Activated T-helper 2 cell treated with anti-CD3 and anti-CD28 coated beads, Interferon-gamma antibody, Interleukin-2, Interleukin-4, amounts not matched to agents 10 μg/mL and 5 μg/mL and 100 μg/mL, durations not matched to agents 14 hours and 24 hours and 36 hours (primary cell): ENCODE data around the gene SDC4. TPM values are rescaled to one million over a fixed set of nuclear protein-coding genes. Genes with fewer than 3 reads are reported as not detected.

Experiments used
- DNase-seq: peaks from one replicate; pipeline ENCODE4 v3.0.0; 2021; ENCODE audit warnings: low spot score
- H3K27ac Mint-ChIP-seq: one replicate; pipeline ENCODE4 v1.8.0; 2021; ENCODE audit warnings: mixed read lengths
- H3K27me3 Mint-ChIP-seq: one replicate; pipeline ENCODE4 v1.8.0; 2021; ENCODE audit warnings: low read depth, mixed read lengths
- H3K36me3 Mint-ChIP-seq: one replicate; pipeline ENCODE4 v1.8.0; 2021; ENCODE audit warnings: low read depth, mixed read lengths
- H3K4me1 Mint-ChIP-seq: one replicate; pipeline ENCODE4 v1.8.0; 2021; ENCODE audit warnings: low read depth, mixed read lengths
- H3K4me3 Mint-ChIP-seq: one replicate; pipeline ENCODE4 v1.8.0; 2021; ENCODE audit warnings: low read depth, mild to moderate bottlenecking, moderate library complexity, mixed read lengths
- H3K9me3 Mint-ChIP-seq: one replicate; pipeline ENCODE4 v1.8.0; 2021; ENCODE audit warnings: mixed read lengths
- intact Hi-C: fragments of 100-400 bp; cut with micrococcal nuclease; formaldehyde crosslinking; loops from one replicate; pipeline ENCODE4 v1.15.1; 2023
- total RNA-seq: library from RNA; stranded (reverse); gene quantifications from 2 replicates; pipeline ENCODE4 v1.2.3, GENCODE V29; 2022

The SDC4 gene
- total RNA-seq, 1 donor from 2014 or later = 136 TPM

DNA sequence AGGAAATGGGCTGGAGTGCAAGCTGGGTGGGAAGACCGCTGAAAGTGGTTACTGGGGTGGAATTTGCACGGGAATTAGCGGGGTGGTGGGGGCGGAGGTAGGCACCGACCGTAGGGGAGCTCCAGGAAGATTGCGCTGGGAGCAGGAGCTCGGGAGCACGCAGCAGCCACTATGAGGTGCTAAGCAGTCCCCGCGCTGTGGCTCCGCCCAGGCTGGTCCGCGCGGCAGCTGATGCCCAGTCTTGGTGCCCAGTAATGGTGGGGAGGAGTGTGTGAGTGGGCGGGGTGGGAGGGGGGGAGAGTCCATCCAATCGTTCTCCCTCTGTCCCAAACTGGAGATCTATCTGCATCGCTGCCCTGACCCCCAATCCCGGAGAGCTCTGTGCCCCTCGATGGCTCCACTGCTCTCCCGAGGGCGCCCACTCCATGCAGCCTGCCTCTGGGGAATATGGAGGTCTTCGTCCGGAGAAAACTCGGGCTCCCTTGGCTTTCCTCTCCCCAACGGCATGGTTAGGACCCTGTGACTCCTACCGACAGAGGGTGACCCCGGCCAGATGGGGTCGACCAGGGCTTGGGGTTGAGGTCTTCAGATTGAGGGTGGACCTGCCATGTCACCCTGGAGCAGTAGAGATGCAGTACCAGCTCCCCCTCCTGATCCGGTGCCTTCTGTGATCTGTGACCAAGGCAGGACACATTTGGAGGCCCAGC lies 24.6 kb upstream of the SDC4 start:
- no peak overlapping the region for H3K27ac Mint-ChIP-seq
- H3K9me3 Mint-ChIP-seq = no peaks in the 10 kb centered on the region

DNA sequence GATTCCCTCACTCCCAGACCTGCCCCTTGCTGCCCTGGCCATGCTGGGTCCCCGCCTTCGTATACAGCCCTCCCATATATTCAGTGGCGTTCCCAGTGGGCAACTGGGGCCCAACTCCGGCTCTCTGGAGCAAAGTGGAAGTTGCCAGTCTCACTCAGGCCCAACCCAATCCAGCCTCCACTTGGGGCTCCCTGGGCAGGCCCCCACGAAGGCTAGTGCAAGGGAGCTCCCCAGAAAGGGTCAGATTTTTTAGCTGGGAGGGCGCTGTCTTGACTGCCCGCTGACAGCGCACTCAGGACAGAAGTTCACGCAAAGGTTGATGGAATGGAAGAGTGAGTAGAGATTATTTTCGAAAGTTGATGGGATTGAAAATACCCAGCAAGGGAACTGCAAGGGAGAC lies 24.0 kb upstream of the SDC4 start:
- no peaks in the 10 kb centered on the region for H3K27me3 Mint-ChIP-seq
- no peak for DNase-seq
- H3K36me3 Mint-ChIP-seq = peaks cover 19% of the 10 kb centered on the region

More for the DNA sequence above, 24.6 kb upstream of the SDC4 start:
- H3K4me1 Mint-ChIP-seq = peaks cover 26% of the 10 kb centered on the region
- no peak for DNase-seq
- peak overlapping the region; percentile 64 for H3K4me3 Mint-ChIP-seq
- intact Hi-C loops = loop anchor here (2.0 kb wide), 1 partner anchor 44 kb away; the partner anchor contains the start of gene PIGT
- H3K36me3 Mint-ChIP-seq = peaks cover 15% of the 10 kb centered on the region
- H3K27me3 Mint-ChIP-seq = no peaks in the 10 kb centered on the region

DNA sequence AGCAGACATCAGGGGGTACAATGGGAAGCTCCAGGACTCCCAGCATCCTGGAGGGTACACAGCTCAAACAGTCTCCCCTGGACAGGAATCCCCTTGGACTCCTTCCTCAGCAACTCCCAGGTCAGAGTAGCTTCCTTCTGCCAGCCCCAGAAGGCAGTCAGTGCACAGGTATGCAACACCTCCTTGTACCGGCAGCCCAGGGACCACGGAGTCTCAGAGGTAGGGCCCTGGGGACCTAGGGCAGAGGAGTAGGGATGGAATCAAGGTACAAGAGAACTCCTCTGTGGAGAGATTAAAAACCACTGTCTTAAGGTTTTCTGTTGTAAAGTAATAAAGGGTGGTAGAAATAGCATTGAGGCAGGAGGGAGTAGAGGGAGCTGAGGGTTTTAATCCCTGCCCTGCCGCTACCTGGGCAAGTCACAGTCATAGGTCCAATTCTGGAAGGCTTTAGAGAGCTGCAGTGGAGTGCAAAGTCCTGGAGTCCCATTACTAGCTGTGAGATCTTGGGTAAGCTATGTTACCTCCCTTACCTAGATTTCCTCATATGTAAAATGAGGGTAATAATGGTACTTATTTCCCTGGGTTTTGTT lies 22.4 kb upstream of the SDC4 start:
- H3K4me3 Mint-ChIP-seq = no peak overlapping the region
- no peak overlapping the region for H3K27ac Mint-ChIP-seq
- H3K27me3 Mint-ChIP-seq = no peaks in the 10 kb centered on the region
- intact Hi-C loops = no loop called here
- H3K36me3 Mint-ChIP-seq = peaks cover 31% of the 10 kb centered on the region
- peaks cover 27% of the 10 kb centered on the region for H3K4me1 Mint-ChIP-seq
- no peaks in the 10 kb centered on the region for H3K9me3 Mint-ChIP-seq
- no peak for DNase-seq

More for the DNA sequence above, 24.0 kb upstream of the SDC4 start:
- H3K9me3 Mint-ChIP-seq = no peaks in the 10 kb centered on the region
- intact Hi-C loops = loop anchor here (2.0 kb wide), 1 partner anchor 45 kb away; the partner anchor contains the start of gene PIGT
- no peak overlapping the region for H3K27ac Mint-ChIP-seq
- H3K4me3 Mint-ChIP-seq = peak overlapping the region; percentile 57
- peaks cover 27% of the 10 kb centered on the region for H3K4me1 Mint-ChIP-seq

DNA sequence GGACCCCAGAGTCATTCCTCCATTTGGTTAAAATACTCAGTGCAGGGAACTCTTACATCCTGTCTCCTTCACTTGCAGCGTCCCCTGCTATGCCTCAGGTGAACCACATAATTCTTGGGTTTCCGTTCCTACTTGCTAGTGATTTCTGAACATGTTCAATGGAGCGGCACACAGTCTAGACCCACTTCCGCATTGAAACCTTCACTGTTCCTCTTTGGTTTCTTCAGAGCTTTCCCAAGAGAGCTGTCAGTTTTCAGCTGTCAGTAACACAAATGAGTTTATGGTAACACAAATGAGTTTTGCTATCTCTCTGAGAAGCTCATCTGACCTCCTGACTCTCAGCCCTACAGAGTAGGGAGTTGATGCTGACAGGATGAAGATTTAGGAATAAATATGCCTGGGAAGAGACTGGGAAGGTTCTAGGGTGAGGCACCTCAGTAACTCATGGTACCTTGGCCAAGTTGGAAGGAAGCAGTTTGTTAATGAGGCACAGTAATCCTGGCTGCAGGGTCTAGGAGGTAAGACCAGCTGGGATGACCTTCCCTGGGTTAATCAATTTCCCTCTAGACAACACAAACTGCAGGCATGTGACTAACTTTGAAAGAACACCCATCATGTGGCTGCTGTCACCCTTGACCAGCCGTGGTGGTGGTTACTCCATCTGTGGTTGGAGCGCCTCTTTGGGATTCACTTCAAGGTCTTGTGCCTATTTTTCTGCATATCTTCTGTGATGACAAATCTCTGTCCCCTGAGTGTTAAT lies 20.2 kb upstream of the SDC4 start:
- Mint-ChIP-seq H3K36me3 (peaks cover 34% of the 10 kb centered on the region), H3K4me1 (peaks cover 26% of the 10 kb centered on the region), H3K9me3 (no peaks in the 10 kb centered on the region), H3K4me3 (no peak overlapping the region), H3K27ac (peak overlapping the region; percentile 2), H3K27me3 (no peaks in the 10 kb centered on the region)
- intact Hi-C loops = no loop called here
- no peak for DNase-seq

DNA sequence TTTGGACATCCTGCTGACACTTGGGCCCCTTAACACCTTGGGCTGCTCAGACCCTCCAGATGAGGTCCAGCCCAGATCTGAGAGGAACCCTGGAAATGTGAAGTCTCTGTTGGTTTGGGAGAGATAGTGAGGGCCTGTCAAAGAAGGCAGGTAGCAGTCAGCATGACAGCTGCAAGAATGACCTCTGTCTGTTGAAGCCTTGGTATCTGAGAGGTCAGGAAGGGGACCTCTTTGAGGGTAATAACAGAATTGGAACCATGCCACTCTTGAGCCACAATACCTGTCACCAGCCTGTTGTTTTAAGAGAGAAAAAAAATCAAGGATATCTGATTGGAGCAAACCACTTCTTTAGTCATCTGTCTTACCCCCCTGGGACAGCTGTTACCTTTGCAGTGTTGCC lies 18.9 kb upstream of the SDC4 start:
- intact Hi-C loops = no loop called here
- H3K27ac Mint-ChIP-seq = no peak overlapping the region
- H3K36me3 Mint-ChIP-seq = peaks cover 34% of the 10 kb centered on the region
- H3K9me3 Mint-ChIP-seq = no peaks in the 10 kb centered on the region
- H3K27me3 Mint-ChIP-seq = no peaks in the 10 kb centered on the region
- no peak overlapping the region for H3K4me3 Mint-ChIP-seq
- H3K4me1 Mint-ChIP-seq = peaks cover 22% of the 10 kb centered on the region
- DNase-seq = no peak

DNA sequence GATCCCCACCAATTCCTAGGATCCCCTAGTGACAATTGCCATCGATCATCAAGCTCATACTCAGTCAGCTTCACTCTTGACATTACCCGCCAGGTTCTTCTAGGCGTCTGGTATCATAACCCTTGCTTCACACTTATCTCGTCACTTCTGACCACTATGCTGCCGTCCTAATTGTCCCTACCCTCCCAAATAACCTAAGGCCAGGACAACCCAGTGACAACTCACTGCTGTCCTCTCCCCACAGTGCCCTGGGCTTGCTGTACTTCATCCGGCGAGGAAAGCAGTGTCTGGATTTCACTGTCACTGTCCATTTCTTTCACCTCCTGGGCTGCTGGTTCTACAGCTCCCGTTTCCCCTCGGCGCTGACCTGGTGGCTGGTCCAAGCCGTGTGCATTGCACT lies 18.4 kb upstream of the SDC4 start:
- Mint-ChIP-seq H3K27me3 (no peaks in the 10 kb centered on the region), H3K4me1 (peaks cover 25% of the 10 kb centered on the region), H3K36me3 (peaks cover 34% of the 10 kb centered on the region), H3K9me3 (no peaks in the 10 kb centered on the region), H3K27ac (no peak overlapping the region), H3K4me3 (no peak overlapping the region)
- intact Hi-C loops = no loop called here
- DNase-seq = no peak

DNA sequence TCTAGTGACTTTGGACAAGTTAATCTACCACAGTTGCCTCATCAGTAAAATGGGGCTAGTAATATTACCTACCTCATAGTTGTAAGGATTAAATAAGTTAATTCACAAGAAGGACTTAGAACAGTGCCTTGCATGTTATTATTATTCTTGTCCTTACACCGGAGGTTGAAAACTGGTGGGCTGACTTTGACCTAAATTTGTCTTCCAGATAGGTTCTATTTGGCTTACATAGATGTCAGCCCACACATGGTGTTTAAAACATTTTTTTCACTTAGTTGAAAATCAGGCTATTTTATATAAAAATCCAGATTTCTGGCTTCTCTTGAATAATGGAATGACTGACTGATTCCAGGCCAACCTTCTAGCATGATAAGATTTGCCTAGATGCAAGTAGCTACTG lies 18.0 kb upstream of the SDC4 start:
- no peak for DNase-seq
- no peaks in the 10 kb centered on the region for H3K9me3 Mint-ChIP-seq
- H3K27me3 Mint-ChIP-seq = no peaks in the 10 kb centered on the region
- H3K4me3 Mint-ChIP-seq = no peak overlapping the region
- peaks cover 34% of the 10 kb centered on the region for H3K36me3 Mint-ChIP-seq
- H3K4me1 Mint-ChIP-seq = peaks cover 25% of the 10 kb centered on the region
- intact Hi-C loops = no loop called here
- H3K27ac Mint-ChIP-seq = no peak overlapping the region

DNA sequence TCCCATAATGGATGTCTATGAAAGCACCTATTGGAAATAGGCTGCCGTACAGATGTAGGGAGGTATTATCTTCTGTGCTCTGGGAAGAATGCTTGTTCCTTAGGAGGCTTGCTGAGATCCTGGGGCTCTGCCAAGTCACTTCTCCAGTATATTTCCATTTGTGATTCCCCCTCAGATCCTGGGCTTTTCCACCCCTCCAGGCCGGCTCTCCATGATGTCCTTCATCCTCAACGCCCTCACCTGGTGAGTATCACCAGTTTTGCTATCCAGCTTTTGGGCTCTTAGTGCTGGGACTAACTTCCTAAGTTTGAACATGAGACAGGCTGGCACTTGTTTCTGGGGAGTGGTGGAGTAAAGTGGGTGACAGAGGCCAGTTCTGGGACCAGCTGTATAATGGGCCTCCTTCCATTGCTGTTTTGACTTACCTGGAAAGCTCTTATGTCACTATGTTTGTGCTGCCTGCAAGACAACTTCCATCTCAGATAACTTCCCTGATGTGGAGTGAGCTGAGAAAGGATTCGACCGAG lies 17.3 kb upstream of the SDC4 start:
- Mint-ChIP-seq H3K36me3 (peaks cover 34% of the 10 kb centered on the region), H3K4me3 (peak overlapping the region; percentile 10), H3K27ac (no peak overlapping the region), H3K27me3 (no peaks in the 10 kb centered on the region), H3K9me3 (no peaks in the 10 kb centered on the region), H3K4me1 (peaks cover 25% of the 10 kb centered on the region)
- intact Hi-C loops = no loop called here
- no peak for DNase-seq

DNA sequence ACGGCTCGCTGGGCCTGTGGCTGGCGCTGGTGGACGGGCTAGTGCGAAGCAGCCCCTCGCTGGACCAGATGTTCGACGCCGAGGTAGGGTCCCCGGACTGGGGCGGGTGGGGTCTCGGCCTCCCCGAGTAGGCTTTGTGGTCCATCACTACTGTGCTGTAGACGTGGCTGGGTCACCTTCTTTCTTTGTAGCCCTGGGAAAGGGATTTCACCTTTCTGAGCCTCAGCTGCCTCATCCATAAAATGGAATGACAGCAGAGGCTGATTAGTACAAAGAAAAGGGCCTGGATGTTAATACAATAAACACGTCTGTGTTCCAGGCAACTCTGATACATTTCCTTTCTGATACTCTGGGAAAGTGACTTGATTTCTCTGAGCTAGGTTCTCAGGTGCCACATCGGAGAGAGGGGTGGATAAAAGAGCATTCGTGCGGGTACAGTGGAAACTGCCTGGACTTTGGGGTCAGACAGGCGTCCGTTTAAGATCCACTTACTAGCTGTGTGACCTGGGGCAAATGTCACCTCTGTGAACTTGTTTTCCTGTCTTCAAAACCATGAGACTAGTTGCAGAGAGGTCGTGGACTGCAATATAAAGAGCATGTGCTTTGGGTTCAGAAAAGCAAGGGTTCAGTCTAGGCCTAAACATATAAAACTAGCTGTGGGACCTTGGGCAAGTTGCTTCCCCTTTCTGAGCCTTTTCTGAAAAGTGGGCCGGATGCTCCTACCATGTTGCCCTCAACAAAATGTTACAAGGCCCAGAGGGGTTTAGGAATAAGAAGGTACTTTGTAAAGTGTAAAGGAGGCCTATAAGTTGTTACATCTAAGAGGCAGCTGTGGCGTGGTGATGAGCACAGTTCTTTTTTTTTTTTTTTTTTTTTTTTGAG lies 15.6 kb upstream of the SDC4 start:
- Mint-ChIP-seq H3K27ac (no peak overlapping the region), H3K4me1 (peaks cover 27% of the 10 kb centered on the region), H3K27me3 (no peaks in the 10 kb centered on the region), H3K36me3 (peaks cover 28% of the 10 kb centered on the region), H3K9me3 (no peaks in the 10 kb centered on the region), H3K4me3 (peak overlapping the region; percentile 93)
- intact Hi-C loops = loop anchor here (1.0 to 2.0 kb wide), 3 partner anchors 10 to 53 kb away; partner anchors contain the start of genes PIGT and SDC4
- DNase-seq = no peak

DNA sequence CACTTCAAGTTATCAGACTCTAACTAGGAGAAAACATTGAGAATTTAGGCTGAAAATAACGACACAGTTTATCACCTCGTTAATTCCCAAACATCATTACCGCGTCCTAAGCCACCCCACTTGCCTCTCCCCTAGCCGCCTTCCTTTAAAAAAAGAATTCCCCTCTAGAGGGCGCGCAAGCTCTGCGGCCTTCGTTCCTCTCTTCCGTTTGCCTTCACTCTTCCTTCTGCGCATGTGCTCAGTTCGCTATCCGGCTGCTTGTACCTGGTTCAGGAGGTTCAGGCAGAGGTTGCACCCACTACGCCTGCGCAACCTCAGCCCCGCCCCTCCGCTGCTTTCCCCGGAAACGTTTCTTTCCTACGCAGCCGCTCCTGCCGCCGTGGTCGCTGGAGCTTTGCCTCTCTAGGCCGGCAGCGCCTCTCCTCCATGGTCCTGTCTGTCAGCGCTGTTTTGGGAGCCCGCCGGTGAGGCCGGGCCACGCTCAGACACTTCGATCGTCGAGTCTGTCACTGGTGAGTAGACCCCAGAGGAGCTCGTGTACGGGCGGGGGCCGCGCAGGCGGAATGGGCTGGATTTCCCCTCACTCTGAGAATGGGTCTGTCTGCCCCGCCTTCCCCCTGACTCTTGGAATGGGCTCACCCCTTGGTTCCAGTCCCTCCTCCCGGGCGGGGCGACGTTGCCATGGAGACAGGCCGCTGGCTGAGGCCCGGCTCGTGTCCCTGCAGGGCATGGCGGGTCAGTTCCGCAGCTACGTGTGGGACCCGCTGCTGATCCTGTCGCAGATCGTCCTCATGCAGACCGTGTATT lies 14.8 kb upstream of the SDC4 start, which contains the start of gene SYS1:
SYS1 (plus strand) TSS at position 353 of the 807 bp plus-strand sequence; CDS start at position 729, 376 bp downstream.
- peak; percentile 98 for DNase-seq
- Mint-ChIP-seq H3K36me3 (peaks cover 21% of the 10 kb centered on the region), H3K27me3 (no peaks in the 10 kb centered on the region), H3K9me3 (no peaks in the 10 kb centered on the region), H3K4me3 (peak within 1 kb of the TSS; percentile 93), H3K4me1 (peaks cover 28% of the 10 kb centered on the region), H3K27ac (peak within 1 kb of the TSS; percentile 94)
- intact Hi-C loops = loop anchor here (1.0 to 2.0 kb wide), 4 partner anchors 9 to 74 kb away; partner anchors contain the start of genes PIGT and SDC4

DNA sequence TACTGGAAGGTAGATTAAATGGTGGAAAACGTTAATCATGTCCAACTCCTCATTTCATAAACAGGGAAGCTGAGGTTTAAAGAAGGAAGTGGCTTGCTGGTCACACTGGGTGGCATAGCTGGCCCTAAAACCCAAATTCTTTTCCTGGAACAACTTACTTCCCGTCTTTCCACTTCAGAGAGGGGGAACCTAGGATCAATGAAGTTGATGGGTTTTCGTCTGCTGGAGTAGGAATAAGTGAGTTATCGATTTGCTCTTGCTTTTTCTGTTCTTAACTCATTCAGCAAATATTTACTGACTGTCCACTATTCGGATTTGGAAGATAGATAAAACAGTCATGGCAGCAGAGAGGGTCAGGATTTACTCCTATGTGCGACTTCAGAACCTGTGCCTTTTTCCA lies 13.6 kb upstream of the SDC4 start:
- intact Hi-C loops = loop anchor here (1.0 to 2.0 kb wide), 2 partner anchors 55 to 76 kb away; partner anchors contain the start of gene PIGT
- no peak for DNase-seq
- Mint-ChIP-seq H3K27me3 (no peaks in the 10 kb centered on the region), H3K4me3 (no peak overlapping the region), H3K4me1 (peaks cover 33% of the 10 kb centered on the region), H3K36me3 (peaks cover 11% of the 10 kb centered on the region), H3K27ac (no peak overlapping the region), H3K9me3 (no peaks in the 10 kb centered on the region)
